BJ (cell line): ENCODE measurements around the gene OR2C3. TPM values are rescaled to one million over a fixed set of nuclear protein-coding genes. Genes with fewer than 3 reads are reported as not detected.
"Not testable (repeated sequence)": the region's sequence is repeated elsewhere in the genome, so short reads cannot be mapped to it uniquely, and the experiment has no call there.

Experiments
- CTCF ChIA-PET: fragments of 350-600 bp; formaldehyde crosslinking; extraction: SDS; loops from one replicate; lab custom pipeline; 2021; ENCODE audit warnings: antibody characterized with exemption, inconsistent platforms; lab: Yijun Ruan, JAX
- POLR2A ChIA-PET: fragments of 300-600 bp; sonication (Branson Sonifier 250); formaldehyde crosslinking; extraction: SDS; loops from one replicate; lab custom pipeline; 2021; ENCODE audit warnings: antibody characterized with exemption; lab: Charles Lee
- DNase-seq: peaks from one replicate; pipeline ENCODE4 v3.0.0-alpha.2; 2011; ENCODE audit warnings: low read depth
- H3K27me3 ChIP-seq: 2 replicates; pipeline ENCODE4 v1.6.0; 2011; ENCODE audit warnings: low read length; ENCODE audit not compliant: control insufficient read depth, insufficient read depth
- H3K36me3 ChIP-seq: 2 replicates; pipeline ENCODE4 v1.5.1; 2011; ENCODE audit warnings: low read length; ENCODE audit not compliant: control insufficient read depth, insufficient read depth
- H3K4me3 ChIP-seq: 2 replicates; pipeline ENCODE4 v1.5.1; 2011; ENCODE audit warnings: low read depth, mild to moderate bottlenecking, control low read depth, low read length
- CTCF ChIP-seq: IDR thresholded peaks from 2 replicates; pipeline ENCODE4 v1.5.1; 2011; ENCODE audit warnings: low read depth, mild to moderate bottlenecking, control low read depth, inconsistent platforms, low read length, moderate library complexity; ENCODE audit not compliant: insufficient read depth
- polyA plus RNA-seq: library from polyadenylated mRNA; depleted of rRNA; stranded (reverse); fragments of >200 nt; gene quantifications from 2 replicates; pipeline ENCODE4 v1.2.3, GENCODE V29; 2011; rRNA removed

The OR2C3 gene
- polyA plus RNA-seq, 1 experiment = not detected

GRCh38 chr1:247487057-247487456 lies 49.2 kb downstream of the OR2C3 start:
- ChIA-PET CTCF (interaction anchor here (0.6 to 1.7 kb wide), 2 partner anchors 74 to 114 kb away, joined by 4 to 5 read pairs; no protein-coding TSS in a partner anchor), POLR2A (no interaction called here)
- no peak for DNase-seq
- H3K27me3 ChIP-seq = no peaks in the 10 kb centered on the region
- H3K36me3 ChIP-seq = no peaks in the 10 kb centered on the region
- H3K4me3 ChIP-seq = no peak overlapping the region
- 0 out of 2 replicates have a peak, but pooled peaks have one; percentile 10 for TF ChIP-seq CTCF

- Histone ChIP-seq H3K4me3 (no peak overlapping the region), H3K27me3 (no peaks in the 10 kb centered on the region), H3K36me3 (no peaks in the 10 kb centered on the region)
- no peak for TF ChIP-seq CTCF
- ChIA-PET POLR2A (no interaction called here), CTCF (no interaction called here)
- DNase-seq = peak; percentile 2
Measured at GRCh38 chr1:247482747-247483146, 53.5 kb downstream of the OR2C3 start.

- H3K27me3 ChIP-seq, POLR2A ChIA-PET, H3K36me3 ChIP-seq, DNase-seq, H3K4me3 ChIP-seq, CTCF ChIA-PET: not testable (repeated sequence)
Measured at GRCh38 chr1:247476328-247477058, 59.7 kb downstream of the OR2C3 start.

- Histone ChIP-seq H3K27me3 (no peaks in the 10 kb centered on the region), H3K36me3 (no peaks in the 10 kb centered on the region), H3K4me3 (no peak overlapping the region)
- CTCF ChIA-PET = no interaction called here
- TF ChIP-seq CTCF = no peak
- DNase-seq = no peak
- POLR2A ChIA-PET = no interaction called here
Measured at GRCh38 chr1:247475793-247476192, 60.4 kb downstream of the OR2C3 start.

Other genes with a start within 250 kb of the OR2C3 start
- gene ZNF496, start 204.6 kb downstream of the OR2C3 start, polyA plus RNA-seq = 15.1 and 17.8 TPM in 2 replicates
- 0.02 TPM in 1 of 2 replicates, not detected in the other for gene NLRP3, start 120.3 kb downstream of the OR2C3 start, polyA plus RNA-seq
- gene OR2B11, start 78.3 kb downstream of the OR2C3 start, polyA plus RNA-seq = not detected in 2 replicates
- gene GCSAML, start 12.7 kb upstream of the OR2C3 start, polyA plus RNA-seq = not detected in 2 replicates
- gene OR2G2, start 51.9 kb upstream of the OR2C3 start, polyA plus RNA-seq = not detected in 2 replicates
- gene OR2G3, start 69.1 kb upstream of the OR2C3 start, polyA plus RNA-seq = not detected in 2 replicates
- gene OR13G1, start 143.3 kb upstream of the OR2C3 start, polyA plus RNA-seq = not detected in 2 replicates
- gene OR6F1, start 180.2 kb upstream of the OR2C3 start, polyA plus RNA-seq = not detected in 2 replicates
- gene OR14K1, start 202.2 kb upstream of the OR2C3 start, polyA plus RNA-seq = not detected in 2 replicates
- gene OR14A2, start 211.7 kb upstream of the OR2C3 start, polyA plus RNA-seq = not detected in 2 replicates
- gene OR1C1, start 224.1 kb upstream of the OR2C3 start, polyA plus RNA-seq = not detected in 2 replicates